ENCODE measurements around the gene AFG1L. TPM values are rescaled to one million over a fixed set of nuclear protein-coding genes. Genes with fewer than 3 reads are reported as not detected.

The AFG1L gene
- total RNA-seq, 1 experiment from 2014 or later, result 7.9 TPM

DNA sequence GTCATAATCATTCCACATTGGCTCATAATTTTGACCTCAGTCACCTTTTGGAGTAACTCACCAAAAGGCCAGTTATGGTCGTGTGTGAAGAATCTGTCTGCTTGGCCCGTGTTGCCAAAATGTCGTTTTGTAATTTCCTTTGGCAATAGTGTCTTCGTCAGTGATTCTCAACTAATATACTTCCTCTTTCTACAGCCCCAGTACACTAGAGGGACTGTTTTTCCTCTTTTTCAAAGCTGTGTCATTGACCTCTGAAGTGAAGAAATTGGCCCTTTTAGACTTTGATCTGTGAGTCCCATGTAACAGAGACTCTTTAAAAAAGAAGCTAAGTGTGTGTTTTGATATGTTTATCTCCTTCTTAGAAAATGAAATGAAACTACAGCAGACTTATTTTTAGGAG lies 271.0 kb downstream of the AFG1L start:
- H3K9me3 Mint-ChIP-seq, result no peaks in the 10 kb centered on the region
- ATAC-seq (no peak), DNase-seq (ENCODE audit: low spot score) (no peak)
- ChIA-PET CTCF (no interaction called here), POLR2A (no interaction called here)
- H3K27ac Mint-ChIP-seq, result no peak overlapping the region
- no peak overlapping the region for H3K4me3 Mint-ChIP-seq
- peaks cover 25% of the 10 kb centered on the region for H3K27me3 Mint-ChIP-seq (ENCODE audit: low read depth)
- no peak for TF ChIP-seq NR1H2 (CRISPR knock-in tag; IDR thresholded peaks at IDR 0.05)
- TF ChIP-seq TCF7 (CRISPR knock-in tag; IDR thresholded peaks at IDR 0.05; ENCODE audit: low read depth), result no peak
- TF ChIP-seq, protein P1, sequence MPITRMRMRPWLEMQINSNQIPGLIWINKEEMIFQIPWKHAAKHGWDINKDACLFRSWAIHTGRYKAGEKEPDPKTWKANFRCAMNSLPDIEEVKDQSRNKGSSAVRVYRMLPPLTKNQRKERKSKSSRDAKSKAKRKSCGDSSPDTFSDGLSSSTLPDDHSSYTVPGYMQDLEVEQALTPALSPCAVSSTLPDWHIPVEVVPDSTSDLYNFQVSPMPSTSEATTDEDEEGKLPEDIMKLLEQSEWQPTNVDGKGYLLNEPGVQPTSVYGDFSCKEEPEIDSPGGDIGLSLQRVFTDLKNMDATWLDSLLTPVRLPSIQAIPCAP (CRISPR knock-in tag; IDR thresholded peaks at IDR 0.05), result no peak
- TF ChIP-seq, protein P2, sequence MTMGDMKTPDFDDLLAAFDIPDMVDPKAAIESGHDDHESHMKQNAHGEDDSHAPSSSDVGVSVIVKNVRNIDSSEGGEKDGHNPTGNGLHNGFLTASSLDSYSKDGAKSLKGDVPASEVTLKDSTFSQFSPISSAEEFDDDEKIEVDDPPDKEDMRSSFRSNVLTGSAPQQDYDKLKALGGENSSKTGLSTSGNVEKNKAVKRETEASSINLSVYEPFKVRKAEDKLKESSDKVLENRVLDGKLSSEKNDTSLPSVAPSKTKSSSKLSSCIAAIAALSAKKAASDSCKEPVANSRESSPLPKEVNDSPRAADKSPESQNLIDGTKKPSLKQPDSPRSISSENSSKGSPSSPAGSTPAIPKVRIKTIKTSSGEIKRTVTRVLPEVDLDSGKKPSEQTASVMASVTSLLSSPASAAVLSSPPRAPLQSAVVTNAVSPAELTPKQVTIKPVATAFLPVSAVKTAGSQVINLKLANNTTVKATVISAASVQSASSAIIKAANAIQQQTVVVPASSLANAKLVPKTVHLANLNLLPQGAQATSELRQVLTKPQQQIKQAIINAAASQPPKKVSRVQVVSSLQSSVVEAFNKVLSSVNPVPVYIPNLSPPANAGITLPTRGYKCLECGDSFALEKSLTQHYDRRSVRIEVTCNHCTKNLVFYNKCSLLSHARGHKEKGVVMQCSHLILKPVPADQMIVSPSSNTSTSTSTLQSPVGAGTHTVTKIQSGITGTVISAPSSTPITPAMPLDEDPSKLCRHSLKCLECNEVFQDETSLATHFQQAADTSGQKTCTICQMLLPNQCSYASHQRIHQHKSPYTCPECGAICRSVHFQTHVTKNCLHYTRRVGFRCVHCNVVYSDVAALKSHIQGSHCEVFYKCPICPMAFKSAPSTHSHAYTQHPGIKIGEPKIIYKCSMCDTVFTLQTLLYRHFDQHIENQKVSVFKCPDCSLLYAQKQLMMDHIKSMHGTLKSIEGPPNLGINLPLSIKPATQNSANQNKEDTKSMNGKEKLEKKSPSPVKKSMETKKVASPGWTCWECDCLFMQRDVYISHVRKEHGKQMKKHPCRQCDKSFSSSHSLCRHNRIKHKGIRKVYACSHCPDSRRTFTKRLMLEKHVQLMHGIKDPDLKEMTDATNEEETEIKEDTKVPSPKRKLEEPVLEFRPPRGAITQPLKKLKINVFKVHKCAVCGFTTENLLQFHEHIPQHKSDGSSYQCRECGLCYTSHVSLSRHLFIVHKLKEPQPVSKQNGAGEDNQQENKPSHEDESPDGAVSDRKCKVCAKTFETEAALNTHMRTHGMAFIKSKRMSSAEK (CRISPR knock-in tag; IDR thresholded peaks at IDR 0.05; ENCODE audit: borderline replicate concordance), result no peak
- TF ChIP-seq TEAD1 (CRISPR knock-in tag; IDR thresholded peaks at IDR 0.05), result no peak
- TF ChIP-seq, protein P3, sequence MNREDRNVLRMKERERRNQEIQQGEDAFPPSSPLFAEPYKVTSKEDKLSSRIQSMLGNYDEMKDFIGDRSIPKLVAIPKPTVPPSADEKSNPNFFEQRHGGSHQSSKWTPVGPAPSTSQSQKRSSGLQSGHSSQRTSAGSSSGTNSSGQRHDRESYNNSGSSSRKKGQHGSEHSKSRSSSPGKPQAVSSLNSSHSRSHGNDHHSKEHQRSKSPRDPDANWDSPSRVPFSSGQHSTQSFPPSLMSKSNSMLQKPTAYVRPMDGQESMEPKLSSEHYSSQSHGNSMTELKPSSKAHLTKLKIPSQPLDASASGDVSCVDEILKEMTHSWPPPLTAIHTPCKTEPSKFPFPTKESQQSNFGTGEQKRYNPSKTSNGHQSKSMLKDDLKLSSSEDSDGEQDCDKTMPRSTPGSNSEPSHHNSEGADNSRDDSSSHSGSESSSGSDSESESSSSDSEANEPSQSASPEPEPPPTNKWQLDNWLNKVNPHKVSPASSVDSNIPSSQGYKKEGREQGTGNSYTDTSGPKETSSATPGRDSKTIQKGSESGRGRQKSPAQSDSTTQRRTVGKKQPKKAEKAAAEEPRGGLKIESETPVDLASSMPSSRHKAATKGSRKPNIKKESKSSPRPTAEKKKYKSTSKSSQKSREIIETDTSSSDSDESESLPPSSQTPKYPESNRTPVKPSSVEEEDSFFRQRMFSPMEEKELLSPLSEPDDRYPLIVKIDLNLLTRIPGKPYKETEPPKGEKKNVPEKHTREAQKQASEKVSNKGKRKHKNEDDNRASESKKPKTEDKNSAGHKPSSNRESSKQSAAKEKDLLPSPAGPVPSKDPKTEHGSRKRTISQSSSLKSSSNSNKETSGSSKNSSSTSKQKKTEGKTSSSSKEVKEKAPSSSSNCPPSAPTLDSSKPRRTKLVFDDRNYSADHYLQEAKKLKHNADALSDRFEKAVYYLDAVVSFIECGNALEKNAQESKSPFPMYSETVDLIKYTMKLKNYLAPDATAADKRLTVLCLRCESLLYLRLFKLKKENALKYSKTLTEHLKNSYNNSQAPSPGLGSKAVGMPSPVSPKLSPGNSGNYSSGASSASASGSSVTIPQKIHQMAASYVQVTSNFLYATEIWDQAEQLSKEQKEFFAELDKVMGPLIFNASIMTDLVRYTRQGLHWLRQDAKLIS (CRISPR knock-in tag; IDR thresholded peaks at IDR 0.05; ENCODE audit: borderline replicate concordance), result no peak
- no peak for TF ChIP-seq SOX15 (CRISPR knock-in tag; IDR thresholded peaks at IDR 0.05)
- no peak for TF ChIP-seq MXD4 (CRISPR knock-in tag; IDR thresholded peaks at IDR 0.05; ENCODE audit: borderline replicate concordance)
- TF ChIP-seq ATF1 (CRISPR knock-in tag; IDR thresholded peaks at IDR 0.05), result no peak
- TF ChIP-seq, protein P4, sequence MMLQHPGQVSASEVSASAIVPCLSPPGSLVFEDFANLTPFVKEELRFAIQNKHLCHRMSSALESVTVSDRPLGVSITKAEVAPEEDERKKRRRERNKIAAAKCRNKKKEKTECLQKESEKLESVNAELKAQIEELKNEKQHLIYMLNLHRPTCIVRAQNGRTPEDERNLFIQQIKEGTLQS (CRISPR knock-in tag; conservative IDR thresholded peaks at IDR 0.05), result no peak
- no peak for TF ChIP-seq JAZF1 (CRISPR knock-in tag; IDR thresholded peaks at IDR 0.05)
- TF ChIP-seq NFYB (CRISPR knock-in tag; conservative IDR thresholded peaks at IDR 0.05; ENCODE audit: low read depth), result no peak
- H3K36me3 Mint-ChIP-seq, result peaks cover 27% of the 10 kb centered on the region
- H3K4me1 Mint-ChIP-seq, result peaks cover 39% of the 10 kb centered on the region

DNA sequence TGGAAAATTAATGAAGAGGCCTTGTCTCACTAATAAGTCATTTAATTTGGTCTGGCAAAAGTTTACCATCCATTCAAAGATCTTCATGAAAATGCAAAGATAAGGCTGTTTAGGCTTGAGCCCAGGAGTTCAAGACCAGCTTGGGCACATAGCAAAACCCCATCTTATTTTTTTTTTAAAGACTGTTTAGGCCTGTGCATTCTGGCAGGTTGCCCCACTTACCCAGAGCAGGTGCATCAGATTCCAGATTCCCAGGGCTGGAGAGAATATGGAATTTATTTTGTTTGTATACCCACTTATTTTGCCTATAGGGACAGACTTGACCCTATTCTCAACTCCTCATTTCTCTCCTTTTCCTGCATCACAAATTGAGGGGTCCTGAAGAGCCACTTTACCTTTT lies 271.6 kb downstream of the AFG1L start:
- no peak overlapping the region for H3K27ac Mint-ChIP-seq
- ChIA-PET POLR2A (no interaction called here), CTCF (no interaction called here)
- no peak for ATAC-seq
- H3K36me3 Mint-ChIP-seq, result peaks cover 32% of the 10 kb centered on the region
- H3K9me3 Mint-ChIP-seq, result no peaks in the 10 kb centered on the region
- DNase-seq (ENCODE audit: low spot score), result no peak
- H3K4me1 Mint-ChIP-seq, result peaks cover 39% of the 10 kb centered on the region
- H3K27me3 Mint-ChIP-seq (ENCODE audit: low read depth), result peaks cover 25% of the 10 kb centered on the region
- TF ChIP-seq CREB1 (CRISPR knock-in tag; IDR thresholded peaks at IDR 0.05) (no peak), HMGA2 (CRISPR knock-in tag; IDR thresholded peaks at IDR 0.05) (no peak), RORB (CRISPR knock-in tag; IDR thresholded peaks at IDR 0.05) (no peak), ZNF263 (CRISPR knock-in tag; IDR thresholded peaks at IDR 0.05; ENCODE audit: low read depth) (no peak), ZNF138 (CRISPR knock-in tag; conservative IDR thresholded peaks at IDR 0.05) (no peak)
- TF ChIP-seq, protein P5, sequence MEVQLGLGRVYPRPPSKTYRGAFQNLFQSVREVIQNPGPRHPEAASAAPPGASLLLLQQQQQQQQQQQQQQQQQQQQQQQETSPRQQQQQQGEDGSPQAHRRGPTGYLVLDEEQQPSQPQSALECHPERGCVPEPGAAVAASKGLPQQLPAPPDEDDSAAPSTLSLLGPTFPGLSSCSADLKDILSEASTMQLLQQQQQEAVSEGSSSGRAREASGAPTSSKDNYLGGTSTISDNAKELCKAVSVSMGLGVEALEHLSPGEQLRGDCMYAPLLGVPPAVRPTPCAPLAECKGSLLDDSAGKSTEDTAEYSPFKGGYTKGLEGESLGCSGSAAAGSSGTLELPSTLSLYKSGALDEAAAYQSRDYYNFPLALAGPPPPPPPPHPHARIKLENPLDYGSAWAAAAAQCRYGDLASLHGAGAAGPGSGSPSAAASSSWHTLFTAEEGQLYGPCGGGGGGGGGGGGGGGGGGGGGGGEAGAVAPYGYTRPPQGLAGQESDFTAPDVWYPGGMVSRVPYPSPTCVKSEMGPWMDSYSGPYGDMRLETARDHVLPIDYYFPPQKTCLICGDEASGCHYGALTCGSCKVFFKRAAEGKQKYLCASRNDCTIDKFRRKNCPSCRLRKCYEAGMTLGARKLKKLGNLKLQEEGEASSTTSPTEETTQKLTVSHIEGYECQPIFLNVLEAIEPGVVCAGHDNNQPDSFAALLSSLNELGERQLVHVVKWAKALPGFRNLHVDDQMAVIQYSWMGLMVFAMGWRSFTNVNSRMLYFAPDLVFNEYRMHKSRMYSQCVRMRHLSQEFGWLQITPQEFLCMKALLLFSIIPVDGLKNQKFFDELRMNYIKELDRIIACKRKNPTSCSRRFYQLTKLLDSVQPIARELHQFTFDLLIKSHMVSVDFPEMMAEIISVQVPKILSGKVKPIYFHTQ (CRISPR knock-in tag; IDR thresholded peaks at IDR 0.05), result no peak
- TF ChIP-seq, protein P6, sequence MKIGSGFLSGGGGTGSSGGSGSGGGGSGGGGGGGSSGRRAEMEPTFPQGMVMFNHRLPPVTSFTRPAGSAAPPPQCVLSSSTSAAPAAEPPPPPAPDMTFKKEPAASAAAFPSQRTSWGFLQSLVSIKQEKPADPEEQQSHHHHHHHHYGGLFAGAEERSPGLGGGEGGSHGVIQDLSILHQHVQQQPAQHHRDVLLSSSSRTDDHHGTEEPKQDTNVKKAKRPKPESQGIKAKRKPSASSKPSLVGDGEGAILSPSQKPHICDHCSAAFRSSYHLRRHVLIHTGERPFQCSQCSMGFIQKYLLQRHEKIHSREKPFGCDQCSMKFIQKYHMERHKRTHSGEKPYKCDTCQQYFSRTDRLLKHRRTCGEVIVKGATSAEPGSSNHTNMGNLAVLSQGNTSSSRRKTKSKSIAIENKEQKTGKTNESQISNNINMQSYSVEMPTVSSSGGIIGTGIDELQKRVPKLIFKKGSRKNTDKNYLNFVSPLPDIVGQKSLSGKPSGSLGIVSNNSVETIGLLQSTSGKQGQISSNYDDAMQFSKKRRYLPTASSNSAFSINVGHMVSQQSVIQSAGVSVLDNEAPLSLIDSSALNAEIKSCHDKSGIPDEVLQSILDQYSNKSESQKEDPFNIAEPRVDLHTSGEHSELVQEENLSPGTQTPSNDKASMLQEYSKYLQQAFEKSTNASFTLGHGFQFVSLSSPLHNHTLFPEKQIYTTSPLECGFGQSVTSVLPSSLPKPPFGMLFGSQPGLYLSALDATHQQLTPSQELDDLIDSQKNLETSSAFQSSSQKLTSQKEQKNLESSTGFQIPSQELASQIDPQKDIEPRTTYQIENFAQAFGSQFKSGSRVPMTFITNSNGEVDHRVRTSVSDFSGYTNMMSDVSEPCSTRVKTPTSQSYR (CRISPR knock-in tag; IDR thresholded peaks at IDR 0.05), result no peak
- TF ChIP-seq, protein P7, sequence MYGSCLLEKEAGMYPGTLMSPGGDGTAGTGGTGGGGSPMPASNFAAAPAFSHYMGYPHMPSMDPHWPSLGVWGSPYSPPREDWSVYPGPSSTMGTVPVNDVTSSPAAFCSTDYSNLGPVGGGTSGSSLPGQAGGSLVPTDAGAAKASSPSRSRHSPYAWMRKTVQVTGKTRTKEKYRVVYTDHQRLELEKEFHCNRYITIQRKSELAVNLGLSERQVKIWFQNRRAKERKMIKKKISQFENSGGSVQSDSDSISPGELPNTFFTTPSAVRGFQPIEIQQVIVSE (CRISPR knock-in tag; IDR thresholded peaks at IDR 0.05; ENCODE audit: borderline replicate concordance), result no peak
- H3K4me3 Mint-ChIP-seq, result no peak overlapping the region
